Hepatocyte (in vitro differentiated cells): Measurements from ENCODE around the gene COL20A1. TPM values are rescaled to one million over a fixed set of nuclear protein-coding genes. Genes with fewer than 3 reads are reported as not detected.

Source experiments
- DNase-seq: peaks from one replicate; pipeline ENCODE4 v3.0.0-alpha.2; 2016; ENCODE audit warnings: low spot score
- H2AFZ ChIP-seq: fragments of 200-600 bp; sonication (generic); 2 replicates; pipeline ENCODE4 v1.6.0; 2016; ENCODE audit warnings: antibody characterized with exemption, mild to moderate bottlenecking
- H3K27ac ChIP-seq: fragments of 200-600 bp; sonication (generic); 2 replicates; pipeline ENCODE4 v1.5.1; 2016; ENCODE audit warnings: mild to moderate bottlenecking
- H3K27me3 ChIP-seq: fragments of 200-600 bp; sonication (generic); 2 replicates; pipeline ENCODE4 v1.6.1; 2016
- H3K36me3 ChIP-seq: fragments of 200-600 bp; sonication (generic); replicated peaks from 2 replicates; pipeline ENCODE4 v1.5.1; 2016; ENCODE audit warnings: low read depth; ENCODE audit not compliant: insufficient read depth
- H3K4me1 ChIP-seq: fragments of 200-600 bp; sonication (generic); 2 replicates; pipeline ENCODE4 v1.5.1; 2016; ENCODE audit warnings: mild to moderate bottlenecking, moderate library complexity; ENCODE audit not compliant: insufficient read depth
- H3K4me2 ChIP-seq: fragments of 200-600 bp; sonication (generic); 2 replicates; pipeline ENCODE4 v1.6.0; 2016
- H3K4me3 ChIP-seq: fragments of 200-600 bp; sonication (generic); 2 replicates; pipeline ENCODE4 v1.5.1; 2016; ENCODE audit warnings: mild to moderate bottlenecking
- H3K79me2 ChIP-seq: fragments of 200-600 bp; sonication (generic); 2 replicates; pipeline ENCODE4 v1.6.0; 2017; ENCODE audit warnings: mild to moderate bottlenecking
- H3K9me2 ChIP-seq: fragments of 200-600 bp; sonication (generic); replicated peaks from 2 replicates; pipeline ENCODE4 v1.6.0; 2017; ENCODE audit warnings: mild to moderate bottlenecking; ENCODE audit not compliant: insufficient read depth
- H3K9me3 ChIP-seq: fragments of 200-600 bp; sonication (generic); 2 replicates; pipeline ENCODE4 v1.5.1; 2016; ENCODE audit warnings: low read depth, mild to moderate bottlenecking
- H4K20me1 ChIP-seq: fragments of 200-600 bp; sonication (generic); 2 replicates; pipeline ENCODE4 v1.6.0; 2016; ENCODE audit warnings: mild to moderate bottlenecking; ENCODE audit not compliant: insufficient read depth, poor library complexity, severe bottlenecking
- EZH2 ChIP-seq: fragments of 200-600 bp; sonication (generic); IDR thresholded peaks from 2 replicates; pipeline ENCODE4 v1.6.1; 2016; ENCODE audit warnings: antibody characterized with exemption, mild to moderate bottlenecking, borderline replicate concordance
- EZH2phosphoT487 ChIP-seq: fragments of 200-600 bp; sonication (generic); IDR thresholded peaks from one replicate; pipeline ENCODE4 v1.6.1; 2018; ENCODE audit warnings: antibody characterized with exemption, mild to moderate bottlenecking, low read depth, moderate library complexity; ENCODE audit not compliant: unreplicated experiment, severe bottlenecking
- WGBS: methylation state at CpG from one replicate; pipeline ENCODE4 v1.1.6; 2016; ENCODE audit warnings: low lambda C conversion rate; ENCODE audit errors: missing lambda C conversion rate; 5-methylcytosine and 5-hydroxymethylcytosine counted together
- polyA plus RNA-seq: library from polyadenylated mRNA; unstranded; fragments of >200 nt; fragmentation: Nextera tagmentation; extraction: Ambion mirVana; gene quantifications from 2 replicates; pipeline ENCODE4 v1.2.1, GENCODE V29; 2016
- total RNA-seq: library from RNA; depleted of rRNA; stranded (reverse); fragments of >200 nt; gene quantifications from 2 replicates; pipeline ENCODE4 v1.2.3, GENCODE V29; 2014
- TF ChIP-seq, protein P1 (sequence below): fragments of 200-600 bp; sonication (generic); IDR thresholded peaks from 2 replicates; pipeline ENCODE4 v1.5.1; 2016; ENCODE audit warnings: antibody characterized with exemption, mild to moderate bottlenecking; ENCODE audit not compliant: poor library complexity

The COL20A1 gene
- total and polyA plus RNA-seq, 2 experiments from 2014 or later = not detected

DNA sequence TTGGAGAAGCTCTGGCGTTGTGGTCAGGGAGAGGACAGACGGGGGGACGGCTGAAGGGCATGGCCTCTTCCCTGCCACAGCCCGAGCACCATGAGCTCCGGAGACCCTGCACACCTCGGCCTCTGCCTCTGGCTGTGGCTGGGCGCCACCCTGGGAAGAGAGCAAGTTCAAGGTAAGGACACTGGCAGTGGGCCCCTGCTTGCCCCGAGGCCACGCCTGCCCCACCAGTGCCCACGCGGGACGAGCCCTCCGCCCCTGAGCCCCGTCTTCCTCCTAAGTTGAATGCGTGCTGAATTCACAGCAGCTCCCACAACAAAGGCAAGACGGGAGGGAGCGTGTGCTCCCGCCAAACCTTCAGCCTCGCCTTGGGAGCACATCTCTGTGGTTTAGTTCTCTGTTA, 2.0 kb downstream of the COL20A1 start:
- Histone ChIP-seq H3K4me3 (no peak overlapping the region), H3K9me3 (no peaks in the 10 kb centered on the region), H3K27ac (no peak overlapping the region), H2AFZ (no peak overlapping the region), H3K9me2 (no peaks in the 10 kb centered on the region), H3K4me2 (no peak overlapping the region), H3K27me3 (peaks cover 10% of the 10 kb centered on the region), H3K4me1 (peaks cover 3% of the 10 kb centered on the region), H4K20me1 (no peaks in the 10 kb centered on the region), H3K36me3 (no peaks in the 10 kb centered on the region), H3K79me2 (no peaks in the 10 kb centered on the region)
- no peak for TF ChIP-seq EZH2
- DNase-seq = no peak
- 71% methylated on average over 17 of the region's 19 CpGs for WGBS

DNA sequence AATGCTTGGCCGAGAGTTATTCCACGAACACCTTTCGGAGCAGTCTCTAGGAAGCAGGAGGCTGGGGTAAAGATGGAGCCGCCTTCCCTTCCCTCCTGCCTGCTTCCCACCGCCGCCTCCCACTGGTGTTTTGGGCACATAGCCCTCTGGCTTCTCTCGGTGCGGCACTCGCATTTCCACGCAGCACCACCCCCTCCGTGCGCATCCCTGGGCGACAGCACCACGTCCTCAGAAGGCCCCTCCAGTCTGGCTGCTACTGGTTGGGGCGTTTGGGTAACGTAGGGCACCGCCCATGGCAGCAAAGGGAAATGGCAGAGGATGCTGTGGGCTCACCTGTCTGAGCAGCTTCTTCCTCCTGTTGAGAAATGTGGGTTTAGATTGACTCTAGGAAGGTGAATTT, 2.4 kb downstream of the COL20A1 start:
- no peaks in the 10 kb centered on the region for H3K79me2 ChIP-seq
- no peaks in the 10 kb centered on the region for H4K20me1 ChIP-seq
- no peaks in the 10 kb centered on the region for H3K9me2 ChIP-seq
- H3K4me2 ChIP-seq = no peak overlapping the region
- H2AFZ ChIP-seq = no peak overlapping the region
- H3K9me3 ChIP-seq = no peaks in the 10 kb centered on the region
- H3K27ac ChIP-seq = no peak overlapping the region
- H3K36me3 ChIP-seq = no peaks in the 10 kb centered on the region
- 49% methylated on average over 17 of the region's 17 CpGs for WGBS
- DNase-seq = no peak
- TF ChIP-seq EZH2phosphoT487 (no peak), EZH2 (no peak)
- TF ChIP-seq, protein P1, sequence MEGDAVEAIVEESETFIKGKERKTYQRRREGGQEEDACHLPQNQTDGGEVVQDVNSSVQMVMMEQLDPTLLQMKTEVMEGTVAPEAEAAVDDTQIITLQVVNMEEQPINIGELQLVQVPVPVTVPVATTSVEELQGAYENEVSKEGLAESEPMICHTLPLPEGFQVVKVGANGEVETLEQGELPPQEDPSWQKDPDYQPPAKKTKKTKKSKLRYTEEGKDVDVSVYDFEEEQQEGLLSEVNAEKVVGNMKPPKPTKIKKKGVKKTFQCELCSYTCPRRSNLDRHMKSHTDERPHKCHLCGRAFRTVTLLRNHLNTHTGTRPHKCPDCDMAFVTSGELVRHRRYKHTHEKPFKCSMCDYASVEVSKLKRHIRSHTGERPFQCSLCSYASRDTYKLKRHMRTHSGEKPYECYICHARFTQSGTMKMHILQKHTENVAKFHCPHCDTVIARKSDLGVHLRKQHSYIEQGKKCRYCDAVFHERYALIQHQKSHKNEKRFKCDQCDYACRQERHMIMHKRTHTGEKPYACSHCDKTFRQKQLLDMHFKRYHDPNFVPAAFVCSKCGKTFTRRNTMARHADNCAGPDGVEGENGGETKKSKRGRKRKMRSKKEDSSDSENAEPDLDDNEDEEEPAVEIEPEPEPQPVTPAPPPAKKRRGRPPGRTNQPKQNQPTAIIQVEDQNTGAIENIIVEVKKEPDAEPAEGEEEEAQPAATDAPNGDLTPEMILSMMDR = no peak
- H3K4me1 ChIP-seq = peaks cover 3% of the 10 kb centered on the region
- H3K4me3 ChIP-seq = no peak overlapping the region
- peaks cover 10% of the 10 kb centered on the region for H3K27me3 ChIP-seq

DNA sequence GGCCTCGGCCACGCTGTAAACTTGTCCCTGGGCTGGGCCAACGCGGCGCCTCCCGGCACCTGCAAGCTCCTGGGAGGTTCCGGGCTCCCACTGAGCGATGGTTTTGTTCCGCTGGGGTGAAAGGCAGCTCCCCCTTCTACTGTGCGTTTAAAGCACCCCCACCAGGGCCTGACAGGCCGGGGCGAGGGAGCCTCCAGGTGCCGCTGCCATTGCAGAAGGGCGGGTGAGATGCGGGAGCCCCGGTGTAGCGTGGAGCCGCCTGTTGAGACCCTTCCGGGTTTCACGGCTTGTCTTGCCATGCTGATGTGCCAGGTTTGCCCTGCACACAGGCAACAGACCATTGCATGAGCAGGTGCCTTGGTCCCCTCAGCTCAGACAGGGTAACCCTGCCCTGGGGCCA, 2.9 kb downstream of the COL20A1 start:
- H3K4me2 ChIP-seq = no peak overlapping the region
- WGBS = 56% methylated on average over 15 of the region's 20 CpGs
- H3K9me2 ChIP-seq = no peaks in the 10 kb centered on the region
- peaks cover 10% of the 10 kb centered on the region for H3K27me3 ChIP-seq
- no peaks in the 10 kb centered on the region for H4K20me1 ChIP-seq
- H3K36me3 ChIP-seq = no peaks in the 10 kb centered on the region
- H3K4me3 ChIP-seq = no peak overlapping the region
- H2AFZ ChIP-seq = no peak overlapping the region
- no peak overlapping the region for H3K27ac ChIP-seq
- TF ChIP-seq EZH2 (no peak), EZH2phosphoT487 (no peak)
- TF ChIP-seq, protein P1 = no peak
- H3K4me1 ChIP-seq = peaks cover 1% of the 10 kb centered on the region
- DNase-seq = no peak
- no peaks in the 10 kb centered on the region for H3K9me3 ChIP-seq
- H3K79me2 ChIP-seq = no peaks in the 10 kb centered on the region

DNA sequence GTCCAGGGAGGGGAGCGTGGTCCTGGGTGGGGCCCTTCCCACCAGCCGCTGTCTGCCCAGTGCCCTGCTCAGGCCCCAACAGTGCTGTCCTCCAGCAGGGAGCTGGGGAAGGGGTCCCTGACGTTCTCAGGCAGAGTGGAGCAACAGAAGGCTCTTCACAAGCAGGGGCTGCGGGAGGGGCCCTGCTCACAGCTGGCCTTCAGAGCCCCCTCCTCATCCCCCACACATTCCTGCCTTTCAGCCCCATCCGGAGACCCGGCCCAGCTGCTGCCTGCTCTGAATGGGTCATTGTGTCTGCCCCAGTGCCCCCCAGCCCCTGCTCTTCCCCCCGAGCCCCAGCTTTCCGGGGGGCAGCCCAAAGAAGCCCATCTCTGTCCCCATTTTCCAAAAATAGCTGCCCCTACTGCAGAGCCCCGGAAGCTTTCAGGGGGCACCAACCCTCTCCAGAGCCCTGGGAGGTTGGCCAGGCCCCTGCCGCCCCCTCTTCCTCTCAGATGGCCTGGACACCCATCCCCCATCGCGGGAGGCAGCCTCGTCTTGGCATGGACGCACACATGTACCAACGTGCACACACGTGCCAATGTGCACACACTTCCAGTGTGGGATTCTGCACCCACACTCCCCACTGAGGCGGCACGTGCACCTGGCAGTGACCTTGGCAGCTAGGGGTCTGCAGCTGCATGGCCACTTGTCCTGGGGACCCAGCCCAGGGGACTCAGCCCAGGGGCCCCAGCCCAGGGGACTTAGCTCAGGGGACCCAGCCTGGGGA, 3.7 kb downstream of the COL20A1 start:
- Histone ChIP-seq H4K20me1 (no peaks in the 10 kb centered on the region), H3K27ac (no peak overlapping the region), H3K79me2 (no peaks in the 10 kb centered on the region), H3K4me1 (no peaks in the 10 kb centered on the region), H2AFZ (no peak overlapping the region), H3K4me3 (no peak overlapping the region), H3K9me2 (no peaks in the 10 kb centered on the region), H3K27me3 (peaks cover 10% of the 10 kb centered on the region), H3K36me3 (no peaks in the 10 kb centered on the region), H3K9me3 (no peaks in the 10 kb centered on the region), H3K4me2 (no peak overlapping the region)
- DNase-seq = no peak
- WGBS = 76% methylated on average over 17 of the region's 18 CpGs
- TF ChIP-seq, protein P1 = no peak
- no peak for TF ChIP-seq EZH2
- no peak for TF ChIP-seq EZH2phosphoT487
